Esophagus muscularis mucosa (tissue), 4 donors: ENCODE results near the gene SOX8. TPM values are rescaled to one million over a fixed set of nuclear protein-coding genes. Genes with fewer than 3 reads are reported as not detected.

Source experiments
- DNase-seq: peaks from one replicate; pipeline ENCODE4 v3.0.0-alpha.2; 2017; ENCODE audit errors: extremely low spot score
- H3K27ac ChIP-seq, 4 donors: fragments of 200-600 bp; sonication (generic); replicated peaks in 1 of 4; 1 replicate in 3 of 4; 2 replicates in 1 of 4; pipeline ENCODE4 v1.5.1; 2016 to 2019; ENCODE audit warnings: mild to moderate bottlenecking in 1 of 4
- H3K27me3 ChIP-seq, 4 donors: fragments of 200-600 bp; sonication (generic); one replicate each; pipeline versions ENCODE4 v1.5.1 to v1.6.0; 2016 to 2019
- H3K36me3 ChIP-seq, 4 donors: fragments of 200-600 bp; sonication (generic); one replicate each; pipeline ENCODE4 v1.5.1; 2016 to 2019
- H3K4me1 ChIP-seq, 4 donors: fragments of 200-600 bp; sonication (generic); one replicate each; pipeline ENCODE4 v1.5.1; 2016 to 2019
- H3K4me3 ChIP-seq, 4 donors: fragments of 200-600 bp; sonication (generic); 1 replicate in 2 of 4; 2 replicates in 2 of 4; pipeline ENCODE4 v1.5.1; 2016 to 2019; ENCODE audit warnings: mild to moderate bottlenecking in 4 of 4, moderate library complexity in 1 of 4
- H3K9me3 ChIP-seq, 4 donors: fragments of 200-600 bp; sonication (generic); 1 replicate in 3 of 4; 2 replicates in 1 of 4; pipeline ENCODE4 v1.5.1; 2016 to 2019
- EP300 ChIP-seq: sonication (generic); formaldehyde crosslinking; IDR thresholded peaks from one replicate; pipeline ENCODE4 v1.6.1; 2017; ENCODE audit warnings: antibody characterized with exemption
- POLR2A ChIP-seq: fragments of 450-650 bp; IDR thresholded peaks from one replicate; pipeline ENCODE4 v1.6.1; 2017; ENCODE audit warnings: antibody characterized with exemption, moderate library complexity, mild to moderate bottlenecking, low read depth
- POLR2AphosphoS5 ChIP-seq, 2 donors: sonication (generic); formaldehyde crosslinking; IDR thresholded peaks; one replicate each; pipeline ENCODE4 v1.6.1; 2017; ENCODE audit warnings: antibody characterized with exemption in 2 of 2
- WGBS: methylation state at CpG from one replicate; pipeline ENCODE4 v1.1.5; 2018; 5-methylcytosine and 5-hydroxymethylcytosine counted together
- intact Hi-C: fragments of 100-400 bp; cut with DNase I; formaldehyde crosslinking; loops from one replicate; pipeline ENCODE4 v1.15.1; 2023
- total RNA-seq, 4 donors: library from RNA; depleted of rRNA; stranded (reverse); fragments of >200 nt; gene quantifications; one replicate each; pipeline versions ENCODE4 v1.1.0 to v1.2.1, GENCODE V29; 2016
- TF ChIP-seq, protein P1 (sequence below), 3 experiments: fragments of 200-600 bp in 2 of 3; fragments of 450-650 bp in 1 of 3; sonication (generic) in 2 of 3; IDR thresholded peaks; one replicate each; pipeline ENCODE4 v1.5.1; 2017 to 2019; ENCODE audit warnings: antibody characterized with exemption in 3 of 3, mild to moderate bottlenecking in 2 of 3, moderate library complexity in 1 of 3

The SOX8 gene
- total RNA-seq, 4 donors from 2014 or later, result 4.1 to 4.6 (median 4.3) TPM

DNA sequence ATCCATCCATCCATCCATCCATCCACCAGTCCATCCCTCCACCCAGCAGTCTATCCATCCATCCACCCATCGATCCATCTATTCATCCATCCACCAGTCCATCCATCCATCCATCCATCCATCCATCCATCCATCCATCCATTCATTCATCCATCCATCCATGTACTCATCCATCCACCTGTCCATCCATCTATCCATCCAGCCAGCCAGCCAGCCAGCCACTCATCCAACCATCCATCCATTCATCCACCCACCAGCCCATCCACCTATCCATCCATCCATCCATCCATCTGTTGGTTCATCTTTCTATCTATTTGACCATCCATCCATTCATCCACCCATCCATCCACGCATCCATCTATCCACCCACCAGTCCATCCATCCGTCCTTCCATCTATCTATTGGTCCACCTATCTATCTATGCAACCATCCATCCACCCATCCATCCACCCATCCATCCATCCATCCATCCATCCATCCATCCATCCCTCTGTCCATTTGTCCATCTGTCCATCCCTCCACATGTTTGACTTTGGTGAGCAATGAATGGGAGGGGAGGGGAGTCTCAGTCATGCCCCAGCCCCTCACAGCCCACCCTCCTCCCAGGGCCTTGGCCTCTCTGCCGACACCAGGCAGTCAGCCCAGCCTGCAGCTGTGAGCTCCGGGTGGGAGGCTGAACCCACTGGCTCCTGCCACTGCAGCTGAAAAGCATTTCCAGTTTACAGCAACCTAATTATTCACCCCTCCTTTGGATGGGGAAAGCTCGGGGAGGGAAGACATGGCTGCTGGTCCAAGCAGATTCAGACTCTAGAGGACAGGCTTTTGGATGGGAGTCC, 52.9 kb downstream of the SOX8 start:
- Histone ChIP-seq H3K27me3 (peaks cover 0 to 88% (median 12%) of the 10 kb centered on the region in 4 donors), H3K27ac (no peak overlapping the region), H3K4me3 (no peak overlapping the region), H3K36me3 (no peaks in the 10 kb centered on the region), H3K4me1 (peaks cover 3 to 9% (median 6%) of the 10 kb centered on the region in 4 donors), H3K9me3 (no peaks in the 10 kb centered on the region)
- DNase-seq, result no peak
- 60% methylated on average over 6 of the region's 6 CpGs for WGBS
- TF ChIP-seq POLR2A, result no peak
- TF ChIP-seq, protein P1, sequence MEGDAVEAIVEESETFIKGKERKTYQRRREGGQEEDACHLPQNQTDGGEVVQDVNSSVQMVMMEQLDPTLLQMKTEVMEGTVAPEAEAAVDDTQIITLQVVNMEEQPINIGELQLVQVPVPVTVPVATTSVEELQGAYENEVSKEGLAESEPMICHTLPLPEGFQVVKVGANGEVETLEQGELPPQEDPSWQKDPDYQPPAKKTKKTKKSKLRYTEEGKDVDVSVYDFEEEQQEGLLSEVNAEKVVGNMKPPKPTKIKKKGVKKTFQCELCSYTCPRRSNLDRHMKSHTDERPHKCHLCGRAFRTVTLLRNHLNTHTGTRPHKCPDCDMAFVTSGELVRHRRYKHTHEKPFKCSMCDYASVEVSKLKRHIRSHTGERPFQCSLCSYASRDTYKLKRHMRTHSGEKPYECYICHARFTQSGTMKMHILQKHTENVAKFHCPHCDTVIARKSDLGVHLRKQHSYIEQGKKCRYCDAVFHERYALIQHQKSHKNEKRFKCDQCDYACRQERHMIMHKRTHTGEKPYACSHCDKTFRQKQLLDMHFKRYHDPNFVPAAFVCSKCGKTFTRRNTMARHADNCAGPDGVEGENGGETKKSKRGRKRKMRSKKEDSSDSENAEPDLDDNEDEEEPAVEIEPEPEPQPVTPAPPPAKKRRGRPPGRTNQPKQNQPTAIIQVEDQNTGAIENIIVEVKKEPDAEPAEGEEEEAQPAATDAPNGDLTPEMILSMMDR (IDR thresholded peaks at IDR 0.05), result no peak
- TF ChIP-seq EP300, result no peak
- no peak for TF ChIP-seq POLR2AphosphoS5 (IDR thresholded peaks at IDR 0.05)
- intact Hi-C loops, result no loop called here

DNA sequence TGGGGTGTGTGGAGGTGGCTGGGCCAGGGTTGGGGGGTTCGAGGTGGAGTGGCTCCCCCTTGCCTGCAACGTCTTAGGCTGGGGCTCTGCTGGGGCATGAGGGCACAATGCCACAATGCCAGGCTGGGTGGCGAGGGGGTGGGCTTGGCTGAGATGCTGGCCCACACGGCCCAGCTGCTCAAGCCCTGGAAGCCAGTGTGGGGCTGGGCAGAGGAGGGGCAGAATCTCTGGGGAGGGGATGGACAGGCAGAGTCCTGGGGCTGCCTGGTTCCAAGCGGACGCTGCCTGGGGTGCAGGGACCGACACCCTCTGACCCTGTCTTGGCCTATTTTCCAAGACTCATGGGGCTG, 53.5 kb downstream of the SOX8 start:
- intact Hi-C loops, result no loop called here
- no peak overlapping the region for H3K27ac ChIP-seq
- H3K4me1 ChIP-seq, result peaks cover 3 to 9% (median 6%) of the 10 kb centered on the region in 4 donors
- no peak overlapping the region for H3K4me3 ChIP-seq
- 78% methylated on average over 4 of the region's 7 CpGs for WGBS
- peaks cover 0 to 88% (median 12%) of the 10 kb centered on the region in 4 donors for H3K27me3 ChIP-seq
- no peaks in the 10 kb centered on the region for H3K9me3 ChIP-seq
- no peak for DNase-seq
- TF ChIP-seq POLR2A (no peak), EP300 (no peak), POLR2AphosphoS5 (IDR thresholded peaks at IDR 0.05) (no peak)
- TF ChIP-seq, protein P1 (IDR thresholded peaks at IDR 0.05), result no peak
- no peaks in the 10 kb centered on the region for H3K36me3 ChIP-seq

DNA sequence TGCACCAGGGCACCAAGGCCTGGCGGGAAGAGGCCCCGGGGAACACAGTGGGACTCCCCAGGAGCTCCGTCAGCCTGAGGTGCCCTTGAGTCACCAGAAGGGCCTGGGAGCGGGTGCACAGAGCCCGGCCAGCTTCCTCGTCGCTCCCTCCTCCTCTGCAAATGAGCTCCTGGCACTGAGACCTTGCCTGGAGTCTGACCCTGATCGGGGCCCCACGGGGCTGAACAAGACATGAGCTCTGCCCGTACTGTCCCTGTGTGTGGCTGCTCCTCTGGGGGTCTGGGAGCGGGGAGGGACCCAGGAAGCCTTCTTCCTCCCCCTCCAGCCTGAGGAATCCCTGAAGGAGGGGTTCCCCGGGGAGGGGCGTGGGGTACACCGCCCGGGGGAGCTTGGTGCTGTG, 54.6 kb downstream of the SOX8 start:
- no peak for DNase-seq
- TF ChIP-seq EP300, result no peak
- no peak for TF ChIP-seq POLR2A
- no peak for TF ChIP-seq POLR2AphosphoS5 (IDR thresholded peaks at IDR 0.05)
- TF ChIP-seq, protein P1 (IDR thresholded peaks at IDR 0.05), result no peak
- H3K36me3 ChIP-seq, result no peaks in the 10 kb centered on the region
- no peak overlapping the region for H3K4me3 ChIP-seq
- intact Hi-C loops, result no loop called here
- H3K4me1 ChIP-seq, result no peaks in the 10 kb centered on the region
- H3K9me3 ChIP-seq, result no peaks in the 10 kb centered on the region
- peaks cover 0 to 86% (median 9%) of the 10 kb centered on the region in 4 donors for H3K27me3 ChIP-seq
- WGBS, result 27% methylated on average over 11 of the region's 15 CpGs
- H3K27ac ChIP-seq, result no peak overlapping the region

Other genes with a start within 250 kb of the SOX8 start
- 10 to 100 TPM; 19.4 to 33.3 (median 30.2) TPM for gene CIAO3, start 240.8 kb upstream of the SOX8 start, total RNA-seq
- gene MSLN, start 221.0 kb upstream of the SOX8 start, total RNA-seq, result under 1 TPM in 1 of 4 donors, not detected in 3; 0.39 TPM
- 10 to 100 TPM; 10.4 to 29.1 (median 20.4) TPM for gene RPUSD1, start 193.4 kb upstream of the SOX8 start, total RNA-seq
- gene CHTF18, start 193.2 kb upstream of the SOX8 start, total RNA-seq, result 1 to 10 TPM; 2.0 to 8.8 (median 3.4) TPM
- not detected for gene GNG13, start 181.0 kb upstream of the SOX8 start, total RNA-seq
- gene LMF1, start 10.8 kb upstream of the SOX8 start, total RNA-seq, result 10 to 100 TPM; 14.5 to 32.0 (median 23.8) TPM
- not detected for gene SSTR5, start 91.0 kb downstream of the SOX8 start, total RNA-seq
- not detected for gene C1QTNF8, start 114.5 kb downstream of the SOX8 start, total RNA-seq
- 100 to 1,000 TPM; 225 to 361 (median 259) TPM for gene CACNA1H, start 171.3 kb downstream of the SOX8 start, total RNA-seq
- gene TPSG1, start 243.5 kb downstream of the SOX8 start, total RNA-seq, result 1 to 10 TPM in 2 of 4 donors, under 1 TPM in 2; 0.39 to 2.9 (median 1.00) TPM
- gene TPSB2, start 248.4 kb downstream of the SOX8 start, total RNA-seq, result 100 to 1,000 TPM in 2 of 4 donors, 10 to 100 TPM in 1, 1 to 10 TPM in 1; 7.5 to 304 (median 199) TPM